ENCODE measurements around the gene MAN1C1. TPM values are rescaled to one million over a fixed set of nuclear protein-coding genes. Genes with fewer than 3 reads are reported as not detected.
"Not testable (repeated sequence)": the region's sequence is repeated elsewhere in the genome, so short reads cannot be mapped to it uniquely, and the experiment has no call there.

MAN1C1 gene
- total and polyA plus RNA-seq, 2 donors from 2014 or later: 31.7 to 65.5 TPM

- H3K4me1 ChIP-seq (ENCODE audit: control insufficient read depth in 2 of 3, insufficient read depth in 2 of 3, low read depth in 1 of 3, low read length in 3 of 3): peaks cover 0 to 22% (median 17%) of the 10 kb centered on the region in 3 donors
These were observed 79.2 kb downstream of the MAN1C1 start for GRCh38 chr1:25695771-25696311.

DNA sequence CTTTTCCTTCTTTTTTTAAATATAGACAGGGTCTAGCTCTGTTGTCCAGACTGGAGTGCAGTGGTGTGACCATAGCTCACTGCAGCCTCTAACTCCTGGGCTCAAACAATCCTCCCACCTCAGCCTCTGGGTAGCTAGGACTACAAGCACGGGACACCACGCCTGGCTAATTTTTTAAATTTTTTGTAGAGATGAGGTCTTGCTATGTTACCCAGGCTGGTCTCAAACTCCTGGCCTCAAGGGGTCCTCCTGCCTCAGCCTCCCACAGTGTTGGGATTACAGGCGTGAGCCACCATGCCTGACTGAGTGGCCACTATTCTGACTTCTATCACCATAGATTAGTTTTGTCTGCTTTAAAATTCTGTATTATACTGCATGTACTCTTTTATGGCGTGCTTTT, 80.1 kb downstream of the MAN1C1 start:
- H3K27ac ChIP-seq (ENCODE audit: low read depth in 2 of 2, low read length in 2 of 2); H3K4me3 ChIP-seq (ENCODE audit: low read length in 3 of 3); DNase-seq; intact Hi-C loops (cut with DNase I); H3K9ac ChIP-seq (ENCODE audit: low read length in 3 of 3); FAIRE-seq; H3K9me3 ChIP-seq (ENCODE audit: control insufficient read depth in 2 of 3, insufficient read depth in 1 of 3, low read length in 3 of 3); H3K27me3 ChIP-seq (ENCODE audit: control insufficient read depth, insufficient read depth, low read length); H3K36me3 ChIP-seq (ENCODE audit: control insufficient read depth in 2 of 3, insufficient read depth in 3 of 3, low read length in 3 of 3): not testable (repeated sequence)
- H3K4me1 ChIP-seq (ENCODE audit: control insufficient read depth in 2 of 3, insufficient read depth in 2 of 3, low read depth in 1 of 3, low read length in 3 of 3): peaks cover 0 to 22% (median 20%) of the 10 kb centered on the region in 3 donors

More at GRCh38 chr1:25695771-25696311, 79.2 kb downstream of the MAN1C1 start:
- DNase-seq (no peak), FAIRE-seq (no peak)
- H3K36me3 ChIP-seq (ENCODE audit: control insufficient read depth in 2 of 3, insufficient read depth in 3 of 3, low read length in 3 of 3): no peaks in the 10 kb centered on the region
- H3K4me3 ChIP-seq (ENCODE audit: low read length in 3 of 3): no peak overlapping the region
- intact Hi-C loops (cut with DNase I): no loop called here
- TF ChIP-seq CTCF (IDR thresholded peaks at IDR 0.05; ENCODE audit: borderline replicate concordance, extremely low read depth, insufficient read depth): no peak
- no peaks in the 10 kb centered on the region for H3K9me3 ChIP-seq (ENCODE audit: control insufficient read depth in 2 of 3, insufficient read depth in 1 of 3, low read length in 3 of 3)
- no peak overlapping the region for H3K9ac ChIP-seq (ENCODE audit: low read length in 3 of 3)
- no peaks in the 10 kb centered on the region for H3K27me3 ChIP-seq (ENCODE audit: control insufficient read depth, insufficient read depth, low read length)
- H3K27ac ChIP-seq (ENCODE audit: low read depth in 2 of 2, low read length in 2 of 2): peak overlapping the region; percentile 68 to 83

DNA sequence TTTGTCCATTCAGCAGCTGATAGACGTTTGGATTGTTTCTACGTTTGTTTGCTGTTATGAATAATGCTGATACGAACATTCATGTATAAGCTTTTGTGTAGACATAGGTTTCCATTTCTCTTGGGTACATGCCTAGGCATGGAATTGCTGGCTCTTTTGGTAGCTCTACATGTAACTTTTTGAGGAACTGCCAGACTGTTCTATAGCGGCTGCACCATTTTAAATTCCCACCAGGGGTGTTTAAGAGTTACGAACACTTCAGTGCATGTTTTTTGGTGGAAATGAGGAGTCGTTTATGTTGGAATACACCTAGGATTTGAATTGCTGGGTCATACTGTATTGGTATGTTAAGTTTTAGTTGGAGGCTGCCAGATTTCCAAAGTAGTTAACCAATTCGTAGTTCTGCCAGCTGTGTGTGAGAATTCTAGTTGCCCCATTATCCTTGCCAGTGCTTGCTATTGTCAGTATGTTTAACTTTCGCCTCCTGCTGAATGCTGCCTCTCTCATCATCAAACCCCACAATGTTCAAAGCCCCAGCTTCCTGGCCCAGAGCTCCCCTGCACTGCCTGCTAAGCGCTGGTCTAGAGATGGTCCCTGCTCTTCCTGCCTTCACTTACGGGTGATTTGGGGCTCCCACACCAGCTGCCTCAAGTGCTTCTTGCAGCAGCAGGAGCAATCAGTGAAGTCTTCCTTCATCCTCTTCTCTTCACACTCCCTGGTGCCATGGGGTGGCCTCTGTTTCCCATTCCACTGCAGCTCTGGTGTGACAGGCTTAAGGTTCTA, 81.0 kb downstream of the MAN1C1 start:
- H3K9ac ChIP-seq (ENCODE audit: low read length in 3 of 3): no peak overlapping the region
- H3K27me3 ChIP-seq (ENCODE audit: control insufficient read depth, insufficient read depth, low read length): no peaks in the 10 kb centered on the region
- no peak for TF ChIP-seq CTCF (IDR thresholded peaks at IDR 0.05; ENCODE audit: borderline replicate concordance, extremely low read depth, insufficient read depth)
- no peak overlapping the region for H3K4me3 ChIP-seq (ENCODE audit: low read length in 3 of 3)
- H3K27ac ChIP-seq (ENCODE audit: low read depth in 2 of 2, low read length in 2 of 2): peak overlapping the region in 1 of 2 donors; percentile 2
- no peak for DNase-seq
- no peaks in the 10 kb centered on the region for H3K36me3 ChIP-seq (ENCODE audit: control insufficient read depth in 2 of 3, insufficient read depth in 3 of 3, low read length in 3 of 3)
- intact Hi-C loops (cut with DNase I): no loop called here
- no peak for FAIRE-seq
- H3K9me3 ChIP-seq (ENCODE audit: control insufficient read depth in 2 of 3, insufficient read depth in 1 of 3, low read length in 3 of 3): no peaks in the 10 kb centered on the region
- H3K4me1 ChIP-seq (ENCODE audit: control insufficient read depth in 2 of 3, insufficient read depth in 2 of 3, low read depth in 1 of 3, low read length in 3 of 3): peaks cover 0 to 20% (median 17%) of the 10 kb centered on the region in 3 donors

DNA sequence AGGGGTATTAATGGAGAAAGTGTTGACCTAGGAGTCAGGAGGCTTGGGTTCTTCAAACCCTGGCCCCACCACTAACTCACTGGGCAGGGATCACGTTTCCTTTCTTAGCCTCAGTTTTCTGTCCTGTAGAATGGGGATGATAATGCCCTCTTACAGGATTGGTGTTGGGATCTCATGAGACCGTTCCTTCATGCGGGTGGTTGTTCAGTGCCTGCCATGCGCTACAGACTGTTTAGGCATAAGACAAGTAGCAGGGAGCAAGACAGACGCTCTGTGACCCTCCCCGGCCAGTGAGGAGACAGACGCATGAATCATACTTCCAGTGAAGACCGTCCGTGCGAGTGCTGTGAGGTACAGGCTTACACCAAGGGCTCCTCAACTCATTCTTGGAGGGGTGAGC, 81.7 kb downstream of the MAN1C1 start:
- no peaks in the 10 kb centered on the region for H3K9me3 ChIP-seq (ENCODE audit: control insufficient read depth in 2 of 3, insufficient read depth in 1 of 3, low read length in 3 of 3)
- DNase-seq: no peak
- intact Hi-C loops (cut with DNase I): no loop called here
- H3K9ac ChIP-seq (ENCODE audit: low read length in 3 of 3): no peak overlapping the region
- no peak overlapping the region for H3K27ac ChIP-seq (ENCODE audit: low read depth in 2 of 2, low read length in 2 of 2)
- peaks cover 0 to 18% (median 17%) of the 10 kb centered on the region in 3 donors for H3K4me1 ChIP-seq (ENCODE audit: control insufficient read depth in 2 of 3, insufficient read depth in 2 of 3, low read depth in 1 of 3, low read length in 3 of 3)
- H3K36me3 ChIP-seq (ENCODE audit: control insufficient read depth in 2 of 3, insufficient read depth in 3 of 3, low read length in 3 of 3): no peaks in the 10 kb centered on the region
- no peaks in the 10 kb centered on the region for H3K27me3 ChIP-seq (ENCODE audit: control insufficient read depth, insufficient read depth, low read length)
- TF ChIP-seq CTCF (IDR thresholded peaks at IDR 0.05; ENCODE audit: borderline replicate concordance, extremely low read depth, insufficient read depth): no peak
- no peak for FAIRE-seq
- H3K4me3 ChIP-seq (ENCODE audit: low read length in 3 of 3): no peak overlapping the region

DNA sequence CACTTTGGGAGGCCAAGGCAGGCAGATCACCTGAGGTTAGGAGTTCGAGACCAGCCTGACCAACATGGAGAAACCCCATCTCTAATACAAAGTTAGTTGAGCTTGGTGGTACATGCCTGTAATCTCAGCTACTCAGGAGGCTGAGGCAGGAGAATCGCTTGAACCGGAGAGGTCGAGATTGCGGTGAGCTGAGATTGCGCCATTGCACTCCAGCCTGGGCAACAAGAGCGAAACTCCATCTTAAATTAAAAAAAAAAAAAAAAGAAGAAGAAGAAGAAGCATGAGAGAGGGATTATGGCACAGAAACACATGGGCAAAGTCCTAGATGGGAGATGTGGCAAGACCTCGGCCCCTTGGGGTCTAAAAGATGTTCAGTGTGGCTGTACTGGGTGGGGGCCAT, 82.5 kb downstream of the MAN1C1 start:
- H3K27me3 ChIP-seq (ENCODE audit: control insufficient read depth, insufficient read depth, low read length); H3K27ac ChIP-seq (ENCODE audit: low read depth in 2 of 2, low read length in 2 of 2); intact Hi-C loops (cut with DNase I); H3K36me3 ChIP-seq (ENCODE audit: control insufficient read depth in 2 of 3, insufficient read depth in 3 of 3, low read length in 3 of 3); H3K9ac ChIP-seq (ENCODE audit: low read length in 3 of 3); H3K9me3 ChIP-seq (ENCODE audit: control insufficient read depth in 2 of 3, insufficient read depth in 1 of 3, low read length in 3 of 3); H3K4me3 ChIP-seq (ENCODE audit: low read length in 3 of 3); FAIRE-seq; DNase-seq: not testable (repeated sequence)
- peaks cover 0 to 17% (median 15%) of the 10 kb centered on the region in 3 donors for H3K4me1 ChIP-seq (ENCODE audit: control insufficient read depth in 2 of 3, insufficient read depth in 2 of 3, low read depth in 1 of 3, low read length in 3 of 3)

Measured in kidney (tissue), 14 donors.